Ramos (cell line): ENCODE measurements around the gene LGR4.

Experiments
- in situ Hi-C: fragments of 300-500 bp; cut with MboI; formaldehyde crosslinking; loops from one replicate; pipeline ENCODE4 v1.14.3; 2022; ENCODE audit warnings: low sequenced_read_pairs; ENCODE audit not compliant: unreplicated experiment

LGR4 gene

DNA sequence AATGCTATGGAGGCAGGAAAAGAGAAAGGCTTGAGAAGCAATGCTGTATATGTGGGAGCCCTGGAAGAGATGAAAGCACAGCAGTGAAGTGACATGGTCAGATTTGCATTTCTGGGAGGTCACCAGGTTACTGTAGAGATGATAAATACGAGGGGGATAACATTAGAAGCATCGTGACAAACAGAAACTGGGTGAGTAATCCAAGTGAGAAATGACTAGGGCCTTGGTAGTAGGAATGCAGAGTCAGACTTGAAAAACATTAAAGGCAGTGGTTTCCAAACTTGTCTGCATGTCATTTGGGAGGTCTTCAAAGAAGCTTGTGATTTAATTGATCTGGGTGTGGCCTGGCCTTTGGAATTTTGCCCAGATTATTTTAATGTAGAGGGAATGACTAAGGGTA, 153.5 kb downstream of the LGR4 start:
- in situ Hi-C loops = no loop called here

DNA sequence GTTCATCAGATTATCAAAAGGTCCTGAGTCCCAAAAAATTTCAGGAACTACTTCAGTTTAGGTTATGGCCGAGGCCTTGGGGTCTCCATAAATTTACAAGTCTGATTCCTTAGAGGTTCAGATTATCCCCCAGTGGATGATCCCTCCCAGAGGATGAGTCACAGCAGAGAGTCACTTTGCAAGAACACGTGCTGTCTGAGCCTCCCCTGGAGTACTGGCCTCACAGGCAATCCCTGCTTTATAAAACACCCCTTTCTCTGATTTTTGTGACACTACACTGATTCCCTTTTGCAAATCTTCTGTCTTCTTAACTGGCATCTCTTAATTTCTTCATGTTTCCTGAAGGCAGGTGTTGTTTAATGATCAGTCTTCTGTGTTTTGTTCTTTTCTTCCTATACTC, 154.8 kb downstream of the LGR4 start:
- in situ Hi-C loops = no loop called here
